Adrenal gland (tissue), 12 donors: ENCODE measurements around the gene ARFGAP1. TPM values are rescaled to one million over a fixed set of nuclear protein-coding genes. Genes with fewer than 3 reads are reported as not detected.

Experiments
- DNase-seq, 7 donors: peaks; one replicate each; pipeline ENCODE4 v3.0.0-alpha.2; 2019 to 2020
- H3K27ac ChIP-seq, 5 donors: fragments of 200-600 bp; sonication (generic) in 4 of 5; 1 replicate in 3 of 5; 2 replicates in 2 of 5; pipeline versions ENCODE4 v1.5.1 to v1.8.0; 2016 to 2020; ENCODE audit warnings: mild to moderate bottlenecking in 1 of 5
- H3K27me3 ChIP-seq: fragments of 200-600 bp; 2 replicates; pipeline ENCODE4 v1.8.0; 2021
- H3K36me3 ChIP-seq, 2 donors: fragments of 200-600 bp; replicated peaks in 1 of 2; 1 replicate in 1 of 2; 2 replicates in 1 of 2; pipeline versions ENCODE4 v1.5.1 to v1.8.0; 2018 to 2022
- H3K4me1 ChIP-seq, 2 donors: fragments of 200-600 bp; replicated peaks in 1 of 2; 1 replicate in 1 of 2; 2 replicates in 1 of 2; pipeline versions ENCODE4 v1.5.1 to v1.8.0; 2018 to 2021
- H3K4me3 ChIP-seq, 4 donors: fragments of 200-600 bp; sonication (generic) in 3 of 4; one replicate each; pipeline ENCODE4 v1.5.1; 2016 to 2018
- H3K9me3 ChIP-seq, 3 donors: fragments of 200-600 bp; sonication (generic) in 1 of 3; replicated peaks in 1 of 3; 1 replicate in 2 of 3; 2 replicates in 1 of 3; pipeline versions ENCODE4 v1.5.1 to v1.8.0; 2016 to 2021
- CTCF ChIP-seq, 6 experiments: fragments of 450-650 bp in 4 of 6; fragments of 200-600 bp in 2 of 6; sonication (generic) in 1 of 6; IDR thresholded peaks; 1 replicate in 5 of 6; 2 replicates in 1 of 6; pipeline versions ENCODE4 v1.5.1 to v1.8.0; 2016 to 2021; ENCODE audit warnings: antibody characterized with exemption in 6 of 6, mild to moderate bottlenecking in 2 of 6, moderate library complexity in 1 of 6
- POLR2A ChIP-seq, 2 donors: fragments of 450-650 bp; IDR thresholded peaks; one replicate each; pipeline ENCODE4 v1.6.1; 2017; ENCODE audit warnings: antibody characterized with exemption in 2 of 2, mild to moderate bottlenecking in 2 of 2, moderate library complexity in 1 of 2
- WGBS, 4 donors: extraction: QIAGEN DNeasy Blood & Tissue Kit in 2 of 4; methylation state at CpG; one replicate each; pipeline versions ENCODE4 v1.1.5 to v1.1.7; 2013 to 2017; 5-methylcytosine and 5-hydroxymethylcytosine counted together
- intact Hi-C, 2 donors: fragments of 100-400 bp; cut with DNase I; formaldehyde crosslinking; loops; one replicate each; pipeline versions ENCODE4 v1.14.1 to v1.15.0; 2022 to 2023
- polyA plus RNA-seq, 3 donors: library from polyadenylated mRNA; stranded (reverse); fragments of 200-250 nt in 2 of 3; fragments of 350-450 nt in 1 of 3; fragmentation: Illumina TruSeq in 1 of 3; extraction: RNeasy Lipid Tissue Mini Kit (QIAGEN cat#74804) in 1 of 3; gene quantifications; one replicate each; pipeline ENCODE4 v1.2.3, GENCODE V29; 2013 to 2014
- total RNA-seq, 9 donors: library from RNA; depleted of rRNA in 4 of 9; stranded (reverse); fragments of >200 nt in 4 of 9; fragments of 120-200 nt in 1 of 9; fragmentation: NEBNext Ultra II Directional in 1 of 9; extraction: Animal tissue kit (Norgen Biotek cat#: 25700) in 1 of 9; gene quantifications; one replicate each; pipeline versions ENCODE4 v1.1.0 to v1.2.4, GENCODE V29; 2013 to 2023
- donor health status: healthy with polysubstance abuse.
- donor health status: Bipolar disorder and iron deficiency.
- donor health status: DM: yes; HTN: yes; CAD: no.
- donor health status: DM: no; HTN: no; CAD: no.
- donor health status: DM: no; HTN: no; CAD: no.
- donor health status: DM: yes; HTN: yes; CAD: no.

Gene ARFGAP1
- total and polyA plus RNA-seq, 12 donors = 13.0 to 286 (median 61.5) TPM

- intact Hi-C loops = no loop called here
- Histone ChIP-seq H3K4me3 (no peak overlapping the region), H3K9me3 (no peaks in the 10 kb centered on the region), H3K27ac (no peak overlapping the region), H3K36me3 (no peaks in the 10 kb centered on the region), H3K4me1 (no peaks in the 10 kb centered on the region), H3K27me3 (peaks cover 37% of the 10 kb centered on the region)
- TF ChIP-seq CTCF (IDR thresholded peaks at IDR 0.05) = no peak
- no peak for TF ChIP-seq POLR2A (IDR thresholded peaks at IDR 0.05)
- 73 to 84% (median 79%) methylated on average over 6 to 12 of the region's 12 CpGs for WGBS, 4 donors
- no peak for DNase-seq
Measured at GRCh38 chr20:63294536-63294900, 21.9 kb downstream of the ARFGAP1 start.

- peaks cover 37% of the 10 kb centered on the region for H3K27me3 ChIP-seq
- no peaks in the 10 kb centered on the region for H3K9me3 ChIP-seq
- H3K4me1 ChIP-seq = no peaks in the 10 kb centered on the region
- H3K4me3 ChIP-seq = no peak overlapping the region
- intact Hi-C loops = no loop called here
- WGBS, 4 donors = 20 to 38% (median 31%) methylated on average over 1 to 19 of the region's 19 CpGs
- no peak for TF ChIP-seq POLR2A (IDR thresholded peaks at IDR 0.05)
- TF ChIP-seq CTCF (IDR thresholded peaks at IDR 0.05) = no peak
- H3K36me3 ChIP-seq = no peaks in the 10 kb centered on the region
- H3K27ac ChIP-seq = no peak overlapping the region
- no peak for DNase-seq
Measured at GRCh38 chr20:63295018-63295417, 22.4 kb downstream of the ARFGAP1 start.

GRCh38 chr20:63295422-63295821, 22.8 kb downstream of the ARFGAP1 start:
- WGBS, 4 donors = 22 to 33% (median 29%) methylated on average over 15 to 17 of the region's 17 CpGs

GRCh38 chr20:63295846-63296245, 23.2 kb downstream of the ARFGAP1 start:
- intact Hi-C loops = no loop called here
- no peaks in the 10 kb centered on the region for H3K36me3 ChIP-seq
- peaks cover 37% of the 10 kb centered on the region for H3K27me3 ChIP-seq
- WGBS, 4 donors = 17 to 41% (median 26%) methylated on average over 7 to 20 of the region's 20 CpGs
- no peak overlapping the region for H3K4me3 ChIP-seq
- H3K27ac ChIP-seq = no peak overlapping the region
- DNase-seq = no peak
- no peaks in the 10 kb centered on the region for H3K9me3 ChIP-seq
- no peaks in the 10 kb centered on the region for H3K4me1 ChIP-seq
- TF ChIP-seq CTCF (IDR thresholded peaks at IDR 0.05) (no peak), POLR2A (IDR thresholded peaks at IDR 0.05) (no peak)

More at GRCh38 chr20:63295422-63295821, 22.8 kb downstream of the ARFGAP1 start:
- Histone ChIP-seq H3K27me3 (peaks cover 37% of the 10 kb centered on the region), H3K4me3 (no peak overlapping the region), H3K4me1 (no peaks in the 10 kb centered on the region), H3K27ac (no peak overlapping the region), H3K9me3 (no peaks in the 10 kb centered on the region), H3K36me3 (no peaks in the 10 kb centered on the region)
- no peak for DNase-seq
- TF ChIP-seq POLR2A (IDR thresholded peaks at IDR 0.05) (no peak), CTCF (IDR thresholded peaks at IDR 0.05) (no peak)
- intact Hi-C loops = no loop called here
